HG02798 (cell line): ENCODE results near the gene EFNB2.

Source experiments
- ATAC-seq: cut with Tn5 transposase; IDR thresholded peaks from one replicate; pipeline ENCODE4 v1.9.1; 2021; ENCODE audit warnings: mild to moderate bottlenecking; ENCODE audit not compliant: unreplicated experiment, poor library complexity

The EFNB2 gene

DNA sequence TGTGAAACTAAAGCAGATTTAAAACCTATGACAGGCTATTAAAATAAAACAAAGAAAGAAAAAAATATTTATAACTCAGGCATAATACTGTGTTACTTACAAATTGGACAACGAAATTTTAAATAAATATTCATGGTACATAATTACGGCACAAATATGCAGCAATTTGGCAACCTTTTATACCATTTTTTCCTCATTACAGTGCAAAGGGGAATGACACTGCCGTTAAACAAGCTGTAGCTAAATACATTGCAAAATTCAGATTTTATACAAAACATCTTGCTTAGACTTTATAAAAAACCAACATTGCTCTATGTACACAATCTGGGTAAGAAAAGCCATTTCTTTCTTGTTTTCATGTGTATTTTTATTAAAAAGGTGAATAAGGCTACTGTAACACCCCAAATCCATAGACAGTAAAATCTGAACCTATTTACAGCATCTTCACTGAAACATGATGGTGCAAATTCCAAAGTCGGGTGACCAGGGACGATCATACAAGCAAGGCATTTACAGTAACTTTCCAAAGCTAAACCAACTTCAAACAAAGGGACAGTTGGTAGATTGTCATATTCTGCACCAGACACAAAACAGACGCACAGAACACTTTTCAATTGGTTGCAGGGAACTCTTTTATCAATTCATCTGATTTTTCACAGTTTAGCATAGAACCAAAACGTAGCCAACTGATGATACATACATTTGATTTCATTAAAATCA is 45.5 kb downstream of the EFNB2 start:
- ATAC-seq: no peak

DNA sequence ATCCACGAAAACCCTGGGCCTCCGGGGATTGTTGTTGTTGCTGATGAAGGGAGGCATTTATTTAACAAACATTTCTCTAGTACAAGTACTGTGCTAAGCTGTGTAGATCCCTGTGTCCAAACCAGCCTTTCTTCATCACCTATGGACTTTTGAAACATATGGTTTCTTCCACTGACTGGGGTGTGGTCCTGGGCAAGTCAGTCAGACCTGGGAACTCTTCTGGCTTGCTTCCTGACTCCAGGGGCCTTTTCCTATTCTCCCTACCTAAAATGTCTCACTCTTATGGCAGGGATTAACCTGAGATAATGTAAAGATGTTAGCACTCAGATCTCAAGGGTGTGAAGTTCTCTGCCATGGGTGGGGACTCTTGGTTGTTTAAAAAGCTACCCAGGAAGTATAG is 46.8 kb downstream of the EFNB2 start:
- ATAC-seq: no peak

DNA sequence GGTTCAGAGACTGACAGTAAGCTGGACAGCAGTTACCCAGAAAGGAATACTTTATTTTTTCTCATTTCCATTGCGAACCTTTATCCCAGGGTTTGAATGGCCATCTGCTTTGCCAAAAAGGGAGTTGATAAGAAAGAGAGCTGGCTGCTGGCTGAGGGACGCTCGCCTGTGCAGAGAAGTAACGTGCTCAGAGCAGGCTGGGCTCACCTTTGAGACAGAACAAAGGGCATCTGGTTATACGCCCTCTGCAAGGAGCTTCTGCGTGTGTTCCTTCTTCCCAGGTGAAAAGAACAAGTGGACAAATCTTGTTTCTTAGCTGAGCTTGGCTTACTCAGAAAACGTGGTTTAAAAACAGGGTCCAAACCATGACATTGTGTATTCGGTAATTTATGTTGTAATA is 47.4 kb downstream of the EFNB2 start:
- ATAC-seq: no peak

DNA sequence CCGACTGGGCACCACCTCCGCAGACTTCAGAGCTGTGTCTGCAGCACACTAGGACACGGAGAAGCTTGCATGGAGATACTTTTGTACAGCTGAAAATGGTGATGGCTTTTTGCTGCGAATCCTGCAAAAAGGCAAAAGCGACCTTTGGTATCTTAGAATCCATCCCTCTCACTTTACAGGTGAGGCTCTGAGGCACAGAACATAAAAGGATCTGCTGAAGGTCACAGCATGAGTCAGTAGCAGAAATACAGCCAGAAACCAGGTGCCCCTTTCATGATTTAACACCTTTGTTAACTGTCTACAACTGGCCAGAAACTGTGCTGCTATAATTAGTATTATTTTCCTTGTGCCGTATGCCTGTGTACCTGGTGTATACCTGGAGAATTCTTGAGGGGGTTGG is 48.3 kb downstream of the EFNB2 start:
- no peak for ATAC-seq

DNA sequence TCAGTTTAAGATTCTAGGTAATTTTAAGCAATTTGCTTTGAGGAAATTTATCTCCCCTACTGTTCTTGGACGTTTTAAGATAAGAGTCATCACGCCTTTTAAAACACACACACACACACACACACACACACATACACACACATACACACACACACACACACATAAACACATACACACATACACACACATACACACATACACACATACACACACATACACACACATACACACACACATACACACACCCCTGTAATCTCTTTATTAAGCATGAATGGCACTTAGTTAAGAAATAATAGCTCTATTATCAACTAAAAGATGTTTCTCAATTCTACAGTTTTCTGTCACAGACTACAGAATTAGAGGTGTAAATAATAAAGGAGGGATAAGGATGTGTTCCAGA is 49.2 kb downstream of the EFNB2 start:
- ATAC-seq: no peak

DNA sequence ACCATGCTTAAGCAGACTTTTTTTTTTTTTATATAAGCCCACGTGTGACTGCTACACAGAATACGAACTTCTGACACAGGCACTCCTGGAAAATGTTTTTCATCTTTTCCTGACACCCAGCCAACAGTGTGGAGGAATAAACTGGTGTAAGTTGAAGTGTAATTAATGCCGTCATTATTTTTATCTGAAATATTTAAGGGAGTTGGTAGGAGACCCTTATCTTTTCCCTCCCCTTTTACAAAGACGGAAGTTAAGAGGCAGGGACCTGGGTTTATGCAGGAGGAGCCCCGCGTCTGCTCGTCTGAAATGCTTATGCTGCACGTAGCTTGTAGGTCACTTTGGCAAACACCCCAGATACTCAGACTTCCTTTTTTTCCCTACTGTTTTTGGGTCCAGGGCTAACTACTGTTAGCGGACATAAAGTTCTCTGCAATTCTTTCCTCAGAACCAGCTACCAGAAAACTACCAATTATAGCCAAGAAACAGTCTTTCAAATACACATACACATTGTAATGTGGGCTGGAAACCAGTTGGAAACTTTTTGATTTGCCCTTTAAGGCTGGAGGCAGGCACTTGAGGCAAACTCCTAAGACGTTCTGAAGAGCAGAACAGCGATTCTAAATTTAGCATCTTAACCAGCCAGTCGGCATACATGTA is 50.8 kb downstream of the EFNB2 start:
- ATAC-seq: no peak

DNA sequence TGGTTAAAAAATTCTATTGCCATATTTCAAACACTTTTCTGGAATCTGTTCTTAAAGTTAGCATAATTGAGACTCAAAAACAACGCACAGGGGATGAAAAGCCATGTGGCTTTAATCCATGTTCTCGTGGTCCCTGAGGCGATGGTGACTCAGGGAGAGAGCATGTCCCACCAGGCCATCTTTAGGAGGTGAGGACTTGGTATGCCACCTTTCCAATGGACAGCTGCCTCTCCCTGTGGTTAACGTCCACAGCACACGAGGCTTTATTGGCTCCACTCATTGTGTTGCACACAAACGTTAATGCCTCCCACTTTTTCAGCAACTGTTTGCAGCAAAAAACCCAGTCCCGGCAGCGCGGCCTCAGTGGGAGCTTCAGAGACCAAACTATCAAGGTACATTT is 51.4 kb downstream of the EFNB2 start:
- ATAC-seq: no peak

DNA sequence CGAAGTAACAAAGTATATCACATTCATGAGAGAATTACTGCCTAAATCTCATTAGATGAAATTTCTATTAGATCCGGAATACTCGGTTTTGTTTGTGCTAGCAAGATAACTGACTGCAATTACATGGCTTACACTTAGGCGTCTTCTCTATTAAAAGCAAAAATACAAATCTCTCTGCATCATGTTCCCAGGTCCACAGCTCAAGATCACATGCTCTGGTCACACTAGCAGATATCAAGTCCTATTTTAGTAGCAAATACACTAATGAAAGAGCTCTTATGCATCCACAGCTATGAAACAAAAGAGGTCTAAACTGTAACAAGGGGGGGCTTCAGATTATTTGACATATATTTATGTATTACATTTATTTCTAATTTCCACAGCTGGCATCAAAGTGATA is 53.5 kb downstream of the EFNB2 start:
- ATAC-seq: no peak

DNA sequence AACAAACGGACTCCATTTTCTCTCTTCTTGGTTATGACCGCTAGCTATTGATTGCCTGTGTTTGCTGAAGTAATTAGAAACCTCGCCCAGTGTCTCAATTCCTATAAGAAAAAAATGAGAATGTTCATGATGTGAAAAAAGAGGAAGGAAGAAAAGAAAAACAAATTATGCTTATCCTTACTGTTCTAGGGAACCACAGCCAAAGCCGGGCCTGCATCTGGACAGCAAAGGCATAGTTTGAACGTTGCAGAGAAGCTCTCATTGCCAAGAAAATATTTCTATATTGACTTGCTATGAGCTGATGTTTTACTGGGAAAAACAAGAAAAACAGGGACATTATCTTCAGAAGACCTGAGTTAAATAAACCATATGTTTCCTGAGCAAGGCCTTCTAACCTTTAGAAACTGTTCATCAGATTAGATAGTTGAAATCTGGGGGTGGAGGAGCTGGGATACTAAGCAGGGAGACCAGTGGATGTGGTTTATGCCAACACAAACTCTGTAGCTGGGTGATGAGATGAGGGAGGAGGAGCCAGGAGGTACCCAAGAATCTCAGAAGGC is 55.0 kb downstream of the EFNB2 start:
- ATAC-seq: no peak

DNA sequence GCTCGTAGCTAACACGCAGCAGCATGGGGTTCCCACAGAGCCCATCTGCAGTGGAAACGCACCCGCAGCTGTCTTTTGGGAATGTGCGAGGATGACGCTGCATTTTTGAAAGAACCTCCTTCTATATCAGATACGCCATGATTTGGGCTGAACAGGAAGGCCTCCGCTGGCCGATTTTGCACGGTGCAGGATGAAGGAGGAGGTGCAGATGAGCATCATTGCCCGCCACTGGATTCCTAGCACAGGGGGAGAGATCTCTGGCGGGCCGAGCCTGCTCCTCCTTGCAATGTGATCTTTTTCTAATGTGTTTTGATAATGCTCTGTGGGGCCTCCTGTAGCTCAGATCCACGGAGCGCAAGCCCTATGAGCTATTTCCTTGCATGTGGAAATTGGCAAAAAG is 55.5 kb downstream of the EFNB2 start:
- no peak for ATAC-seq

DNA sequence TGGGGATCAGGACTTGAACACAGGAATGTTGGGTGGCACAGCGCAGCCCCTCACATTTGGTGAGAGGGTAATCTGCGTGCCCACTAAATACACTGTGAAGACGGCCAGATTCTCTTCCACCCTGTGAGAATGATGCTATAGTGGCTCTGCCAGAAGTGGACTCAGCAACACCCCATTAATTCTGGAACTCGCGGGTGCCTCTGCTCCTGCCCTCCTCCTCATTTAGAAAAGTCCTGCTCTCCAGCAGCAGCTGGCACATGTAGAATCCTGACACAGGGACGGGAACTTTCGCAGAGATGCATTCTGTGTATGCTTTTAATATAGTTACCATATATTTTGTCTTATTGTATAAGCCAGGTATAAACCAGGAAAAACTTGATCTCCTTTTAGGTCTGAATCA is 57.3 kb downstream of the EFNB2 start:
- ATAC-seq: no peak

DNA sequence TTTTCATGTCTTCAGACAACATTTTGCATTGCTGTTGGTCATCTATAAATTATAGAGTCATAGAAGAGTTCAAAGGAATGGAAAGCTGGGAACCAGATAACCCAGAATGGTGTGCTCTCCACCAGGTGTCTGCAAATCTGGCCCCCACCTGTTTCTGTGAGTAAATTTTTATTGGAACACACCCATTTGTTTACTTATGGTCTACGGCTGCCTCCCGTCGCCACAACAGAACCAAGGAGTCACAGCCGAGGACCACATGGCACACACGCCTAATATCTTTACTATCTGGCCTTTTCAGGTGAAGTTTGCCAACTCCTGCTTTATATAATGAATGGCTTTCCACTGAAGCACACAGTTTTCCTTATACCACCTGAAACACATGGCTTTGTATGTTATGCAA is 58.2 kb downstream of the EFNB2 start:
- ATAC-seq: no peak

DNA sequence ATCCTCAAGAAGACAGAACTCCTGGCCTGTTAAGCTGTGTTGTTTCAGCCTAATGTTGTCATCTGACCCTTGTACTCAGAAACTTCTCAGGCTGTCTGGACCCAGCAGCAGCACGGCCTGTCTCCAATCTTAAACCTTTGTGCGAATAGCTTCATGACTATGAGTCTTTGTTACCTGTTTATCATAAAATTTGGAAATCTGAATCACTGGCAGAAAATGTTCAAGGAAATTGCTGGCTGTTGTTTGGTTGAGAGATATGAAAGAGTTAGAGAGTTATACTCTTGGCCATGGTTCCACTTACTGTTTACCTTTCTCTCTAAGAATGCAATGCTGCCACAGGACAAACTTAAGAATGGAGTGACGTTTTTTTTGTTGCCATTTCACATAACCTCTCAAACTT is 59.6 kb downstream of the EFNB2 start:
- ATAC-seq: no peak

DNA sequence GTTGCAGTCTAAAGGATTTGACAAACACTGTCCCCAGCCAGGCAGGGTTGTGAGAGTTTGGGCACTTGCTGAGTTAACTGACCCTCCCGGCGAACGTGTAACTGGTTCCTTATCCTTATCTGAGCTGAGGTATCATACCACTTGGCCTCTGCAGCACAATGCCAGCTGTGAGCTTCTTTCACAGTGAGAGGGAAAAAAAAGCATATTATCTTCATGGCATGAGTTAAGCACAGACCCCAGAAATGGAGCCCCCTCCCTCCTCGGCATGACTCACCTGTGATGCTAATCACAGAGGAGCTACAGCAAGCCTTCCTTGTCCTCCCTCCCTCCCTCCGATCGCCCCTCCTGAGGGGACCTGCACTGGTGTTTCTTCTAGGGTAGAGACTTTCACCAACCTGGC is 60.5 kb downstream of the EFNB2 start:
- ATAC-seq: no peak

DNA sequence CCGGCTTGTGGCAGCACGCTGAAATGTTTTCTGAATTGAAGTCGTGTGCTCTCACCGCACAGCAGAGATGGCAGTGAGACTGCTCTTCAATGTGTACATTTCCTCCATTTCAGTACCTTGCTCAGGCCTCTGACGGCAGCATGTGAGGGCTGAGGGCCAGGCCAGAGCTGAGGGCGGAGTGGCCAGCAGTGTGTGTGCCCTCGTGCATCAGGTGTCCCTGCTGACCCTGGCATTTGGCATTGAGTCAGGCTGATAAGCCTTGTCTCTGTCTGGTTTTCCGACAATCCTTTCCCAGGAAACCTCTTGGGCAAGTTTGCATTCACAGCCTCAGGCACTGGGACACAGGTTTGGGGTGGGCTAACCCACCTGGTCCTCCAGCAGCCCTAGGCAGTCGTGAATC is 62.3 kb downstream of the EFNB2 start:
- no peak for ATAC-seq

DNA sequence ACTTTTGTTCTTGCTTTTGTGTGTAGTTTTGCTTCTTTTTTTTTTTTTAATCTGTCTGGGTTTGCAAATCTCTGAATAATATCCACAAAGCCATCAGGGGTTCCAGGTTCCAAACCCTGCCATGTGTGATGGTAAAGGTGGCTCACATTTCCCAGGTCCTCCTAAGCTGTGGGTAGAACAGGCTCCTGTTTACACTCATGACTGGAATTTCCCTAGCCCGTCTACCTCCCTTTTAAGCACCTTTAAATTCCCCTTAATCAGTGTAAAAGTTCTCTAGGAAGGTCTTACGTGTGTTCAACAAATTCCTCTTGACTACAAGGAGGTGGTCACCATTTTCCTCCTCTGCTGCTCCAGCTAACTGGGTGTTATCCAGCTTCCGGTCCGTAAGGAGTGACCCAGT is 62.8 kb downstream of the EFNB2 start:
- no peak for ATAC-seq

DNA sequence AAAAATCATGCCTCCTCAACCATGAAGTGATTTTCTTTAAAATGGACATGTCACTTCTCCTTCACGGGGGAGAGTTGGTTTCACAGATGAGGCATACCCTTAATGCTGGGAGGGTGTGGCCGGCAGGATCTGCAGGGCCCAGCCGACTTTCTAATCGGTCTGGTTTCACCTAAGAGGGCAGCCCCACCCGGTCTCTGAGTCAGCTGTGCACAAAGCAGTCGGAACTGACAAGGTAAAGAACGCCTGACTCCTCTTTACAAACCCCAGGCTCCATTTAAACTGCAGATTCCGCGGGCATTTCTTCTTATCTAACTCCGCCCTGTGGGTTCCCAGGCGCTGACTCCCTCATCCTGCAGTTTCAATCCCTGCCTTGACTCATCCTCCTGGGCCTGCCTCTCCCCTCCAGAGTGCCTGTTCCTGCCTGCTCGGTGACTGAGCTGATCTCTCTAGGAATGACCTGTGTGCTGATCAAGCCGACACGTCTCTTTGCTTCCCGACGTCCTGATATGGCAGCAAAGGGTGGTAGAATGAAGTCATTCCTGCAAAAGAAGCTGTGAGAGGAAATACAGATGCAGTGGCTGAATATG is 63.4 kb downstream of the EFNB2 start:
- ATAC-seq: no peak

DNA sequence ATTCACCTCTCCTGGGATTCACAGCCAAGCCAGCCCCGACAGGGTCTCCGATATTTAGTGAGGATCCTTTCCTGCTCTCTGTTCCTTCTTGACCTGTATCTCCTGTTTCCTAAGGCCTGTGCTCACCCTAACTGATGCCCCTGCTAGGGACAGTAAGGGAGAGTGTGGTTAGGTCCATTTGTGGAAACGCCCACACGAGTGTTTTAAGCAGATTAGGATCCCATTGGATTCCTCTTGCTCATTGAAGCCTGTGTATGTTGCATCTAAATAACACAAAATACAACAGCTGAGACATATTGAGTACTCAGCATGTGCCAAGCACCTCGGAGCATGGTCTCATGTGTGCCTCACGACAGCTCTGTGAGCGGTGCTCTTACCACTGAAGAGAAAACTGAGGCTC is 64.9 kb downstream of the EFNB2 start:
- ATAC-seq: no peak

DNA sequence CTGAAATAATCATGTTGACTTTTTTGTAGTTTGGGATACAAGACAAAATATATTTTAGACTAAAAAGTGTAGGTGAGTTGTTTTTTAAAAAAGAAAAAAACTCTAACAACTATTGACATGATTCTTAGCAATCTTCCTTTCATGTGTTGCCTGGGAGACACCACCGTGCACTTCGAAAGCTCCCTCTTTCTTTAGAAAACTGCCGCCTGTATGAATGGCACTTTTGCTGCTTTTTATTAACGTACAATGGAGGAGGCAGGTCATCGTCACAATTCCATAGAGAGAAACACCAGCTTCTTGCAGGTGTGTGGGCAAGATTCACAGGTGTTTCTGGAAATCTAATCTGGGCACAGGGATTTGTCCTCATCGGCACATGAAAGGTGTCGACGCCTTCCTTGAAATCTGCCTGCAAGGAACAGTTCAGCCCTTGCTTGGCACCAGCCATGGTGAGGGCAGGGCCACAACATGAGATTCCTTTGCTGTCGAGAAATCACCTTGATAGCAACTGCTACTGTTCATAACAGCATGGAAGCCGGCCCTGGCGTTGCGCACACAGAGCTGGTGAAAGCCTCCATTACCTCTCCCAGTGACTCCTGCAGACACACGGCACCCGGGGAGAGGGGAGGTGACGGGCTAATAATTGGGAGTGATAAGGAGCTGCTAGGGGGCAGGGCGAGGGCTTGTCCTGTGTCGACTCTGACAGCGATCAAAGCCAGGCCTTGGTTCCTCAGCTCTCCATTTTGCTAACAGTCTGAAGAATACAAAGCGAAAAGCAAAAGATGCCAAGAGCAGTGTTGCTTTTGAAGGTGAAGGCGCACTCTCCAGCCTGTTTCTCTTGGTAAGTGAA is 66.5 kb downstream of the EFNB2 start:
- ATAC-seq: no peak

DNA sequence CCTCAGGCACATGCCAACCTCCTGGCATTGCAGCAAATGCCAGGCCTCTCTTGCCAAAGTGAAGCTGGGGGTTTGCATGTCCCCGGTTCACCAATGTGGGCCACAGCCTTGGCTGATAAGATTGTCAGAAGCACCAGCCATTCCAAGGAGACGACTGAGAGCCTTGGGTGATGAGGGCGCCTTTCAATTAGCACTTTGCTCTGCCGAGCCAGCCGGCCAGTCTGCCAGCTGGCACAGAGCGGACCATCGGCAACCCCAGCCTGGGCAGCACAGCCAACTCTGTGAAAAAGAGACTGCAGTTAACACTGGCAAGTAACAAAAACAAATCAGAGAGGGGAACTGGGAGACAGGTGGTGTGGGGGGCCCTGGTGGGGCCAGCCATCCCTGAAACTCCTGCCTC is 67.3 kb downstream of the EFNB2 start:
- no peak for ATAC-seq
